ENCODE measurements around the gene NAPB. TPM values are rescaled to one million over a fixed set of nuclear protein-coding genes. Genes with fewer than 3 reads are reported as not detected.

NAPB gene
- total RNA-seq, 1 experiment from 2014 or later, result 15.8 TPM

Small RNA genes lying within 50 kb of the gene (small RNA-seq; reads per million reads assigned to genes)
- gene RF00019 (0 reads per million in 2 experiments), gene RNA5SP479 (0 reads per million in 2 experiments)

Other genes starting within 250 kb of the NAPB start
- gene NXT1, start 70.7 kb downstream of the NAPB start, total RNA-seq (2014; rRNA removed; shearing (Covaris generic)), result 54.8 and 62.7 TPM in 2 replicates
- gene GZF1, start 59.3 kb downstream of the NAPB start, total RNA-seq (2014; rRNA removed; shearing (Covaris generic)), result 10.8 and 17.8 TPM in 2 replicates
- gene CSTL1, start 18.2 kb upstream of the NAPB start, total RNA-seq (2014; rRNA removed; shearing (Covaris generic)), result not detected in 2 replicates
- gene CST11, start 31.4 kb upstream of the NAPB start, total RNA-seq (2014; rRNA removed; shearing (Covaris generic)), result not detected in 2 replicates
- gene CST8, start 69.6 kb upstream of the NAPB start, total RNA-seq (2014; rRNA removed; shearing (Covaris generic)), result not detected in 2 replicates
- not detected in 2 replicates for gene CST9L, start 147.0 kb upstream of the NAPB start, total RNA-seq (2014; rRNA removed; shearing (Covaris generic))
- not detected in 2 replicates for gene CST9, start 184.4 kb upstream of the NAPB start, total RNA-seq (2014; rRNA removed; shearing (Covaris generic))
- gene CST3, start 216.5 kb upstream of the NAPB start, total RNA-seq (2014; rRNA removed; shearing (Covaris generic)), result 225 and 267 TPM in 2 replicates

All from NCI-H460 (cell line).